DLD1 (cell line): ENCODE results near the gene FXYD6.

Experiments
- in situ Hi-C: cut with HindIII; loops from 2 replicates; pipeline ENCODE4 v1.10.0; 2017; ENCODE audit warnings: low sequenced_read_pairs

FXYD6 gene

DNA sequence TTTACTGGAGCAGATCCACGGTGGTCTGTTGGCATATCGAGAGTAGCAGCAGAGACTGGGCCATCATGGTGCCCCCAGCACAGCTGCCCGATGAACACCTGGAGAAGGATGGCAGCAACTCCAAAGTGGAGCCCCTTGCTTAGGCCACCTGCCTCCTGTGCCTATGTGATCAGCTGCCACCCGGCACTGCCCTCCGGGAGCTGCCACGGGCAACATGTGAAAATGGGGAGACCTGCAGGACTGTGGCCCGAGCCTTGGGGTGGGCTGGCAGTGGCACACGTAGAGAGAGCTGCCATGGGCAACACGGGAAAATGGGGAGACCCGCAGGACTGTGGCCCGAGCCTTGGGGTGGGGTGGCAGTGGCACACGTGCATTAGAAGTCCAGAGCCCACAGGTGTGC, 55.0 kb downstream of the FXYD6 start:
- in situ Hi-C loops: loop anchor here (25.0 kb wide), 1 partner anchor 241 kb away; no protein-coding TSS in a partner anchor

DNA sequence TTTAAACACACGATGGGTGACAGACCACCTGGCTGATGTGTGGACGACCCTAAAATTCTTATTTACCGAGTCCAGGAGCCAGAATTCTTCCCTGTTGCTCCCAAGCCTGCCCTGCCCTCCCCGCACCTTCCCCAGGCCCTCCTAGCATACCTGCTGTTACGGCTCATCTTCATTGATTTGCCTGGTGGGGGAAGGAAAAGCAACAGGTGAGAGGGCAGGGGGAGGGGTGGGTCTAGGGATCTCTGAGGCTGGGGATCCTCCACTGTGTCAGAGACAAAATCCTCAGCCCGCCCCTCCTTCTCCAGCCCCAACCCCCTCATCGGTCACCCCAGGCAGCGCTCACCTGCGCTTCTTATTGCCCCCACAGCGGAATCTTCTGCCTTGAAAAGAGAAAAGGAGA, 55.9 kb downstream of the FXYD6 start:
- in situ Hi-C loops: loop anchor here (25.0 kb wide), 1 partner anchor 242 kb away; no protein-coding TSS in a partner anchor

DNA sequence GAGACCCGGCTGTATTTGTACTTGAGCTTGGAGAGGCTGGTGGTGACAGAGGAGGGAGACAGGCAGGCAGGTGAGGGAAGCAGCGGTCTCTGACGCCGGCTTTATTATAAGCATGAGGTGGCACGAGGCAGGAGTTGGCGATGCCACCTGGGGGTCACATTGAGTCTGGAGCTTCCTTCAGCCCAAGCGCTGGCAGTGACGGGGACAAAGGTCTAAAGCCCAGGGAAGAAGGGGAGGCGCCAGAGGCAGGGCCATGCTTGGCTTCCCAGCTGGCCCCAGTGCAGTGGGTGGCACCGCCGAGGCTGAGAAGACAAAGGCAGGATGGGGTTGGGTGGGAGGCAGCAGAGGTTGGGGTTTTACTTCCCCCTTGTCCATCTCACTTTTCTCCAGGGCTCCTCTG, 56.4 kb downstream of the FXYD6 start:
- in situ Hi-C loops: loop anchor here (25.0 kb wide), 1 partner anchor 242 kb away; no protein-coding TSS in a partner anchor

DNA sequence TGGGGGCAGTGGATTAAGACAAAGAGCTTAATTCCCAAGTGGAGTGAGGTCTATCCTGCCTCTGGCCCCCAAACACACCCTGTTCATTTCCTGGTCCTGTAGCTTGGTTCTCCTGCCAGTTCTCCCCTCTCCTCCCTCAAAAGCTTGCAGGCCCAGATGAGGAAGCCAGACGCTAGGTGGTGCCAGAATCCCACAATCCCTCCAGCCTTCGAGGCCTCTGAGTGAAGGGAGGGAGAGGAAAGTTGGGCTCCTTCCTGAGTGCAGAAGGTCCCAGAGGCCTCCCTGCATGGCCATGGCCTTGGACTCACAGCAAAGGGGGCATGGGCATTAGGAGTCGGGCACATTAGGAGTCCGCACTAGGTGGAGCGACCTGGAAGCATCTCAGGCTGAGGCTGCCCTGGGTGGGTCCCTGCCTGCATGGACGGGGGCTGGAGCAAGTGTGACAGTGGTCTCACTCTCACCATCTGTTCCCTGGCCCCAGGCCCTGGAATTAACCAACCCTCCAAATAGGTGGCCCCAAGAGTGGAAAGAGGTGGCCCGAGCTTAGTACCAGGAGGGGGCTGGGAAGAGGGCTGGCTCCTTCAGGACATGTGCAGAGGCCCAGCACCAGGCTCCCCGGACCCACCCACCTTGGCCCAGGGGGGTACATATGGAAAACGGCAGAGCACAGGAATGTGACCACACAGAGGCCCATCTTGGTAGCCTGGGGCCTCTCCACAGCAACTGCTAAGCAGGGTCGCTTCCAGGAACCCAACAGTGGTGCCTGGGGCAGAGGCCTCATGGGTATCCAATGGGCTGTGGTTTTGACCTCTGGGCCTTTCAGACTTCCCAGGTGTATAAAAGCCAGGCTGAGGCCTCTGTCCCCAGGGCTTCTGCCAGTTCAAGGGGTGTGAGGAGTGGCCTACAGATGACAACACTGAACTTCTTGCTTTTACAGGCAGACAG, 57.1 kb downstream of the FXYD6 start:
- in situ Hi-C loops: loop anchor here (25.0 kb wide), 1 partner anchor 243 kb away; no protein-coding TSS in a partner anchor

DNA sequence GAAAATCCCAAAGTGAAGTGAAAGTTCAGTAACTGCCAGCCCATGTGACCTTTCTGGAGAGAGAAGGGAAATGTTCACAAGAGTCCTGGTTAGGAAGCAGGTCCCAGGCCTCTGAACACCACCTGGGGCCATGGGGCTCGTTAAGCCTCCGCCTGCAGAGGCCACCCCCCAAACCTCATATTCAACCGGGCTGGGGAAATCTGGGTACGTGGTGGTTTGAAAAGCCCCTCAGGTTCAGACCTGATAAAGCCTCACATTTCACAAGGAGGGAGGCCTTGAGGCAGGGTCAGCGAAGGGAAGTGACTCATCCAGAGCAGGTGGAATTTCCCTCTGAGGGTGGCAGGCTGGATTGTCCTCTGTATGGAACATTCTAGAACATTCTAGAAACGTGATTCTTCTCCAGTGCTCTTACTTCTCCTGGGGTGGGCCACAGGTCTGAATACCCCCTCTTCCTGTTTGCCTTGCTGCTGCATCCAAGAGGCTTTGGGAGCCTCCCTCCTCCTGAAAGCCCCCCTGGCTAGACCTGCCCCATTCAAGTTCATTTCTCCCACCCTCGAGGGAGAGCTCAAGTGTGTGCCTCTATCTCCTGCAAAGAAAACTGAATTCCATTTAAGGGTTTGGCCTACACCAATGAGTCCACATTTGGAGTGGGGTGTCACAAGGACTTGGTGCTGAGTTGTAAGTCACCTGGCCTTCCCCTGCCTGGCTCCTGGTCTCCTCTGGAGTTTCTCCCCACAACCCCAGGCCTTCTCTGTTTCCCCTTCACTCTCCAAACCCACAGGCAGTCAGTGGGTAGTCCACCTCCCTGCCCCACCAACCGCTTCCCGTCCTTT, 58.2 kb downstream of the FXYD6 start:
- in situ Hi-C loops: loop anchor here (25.0 kb wide), 1 partner anchor 244 kb away; no protein-coding TSS in a partner anchor

DNA sequence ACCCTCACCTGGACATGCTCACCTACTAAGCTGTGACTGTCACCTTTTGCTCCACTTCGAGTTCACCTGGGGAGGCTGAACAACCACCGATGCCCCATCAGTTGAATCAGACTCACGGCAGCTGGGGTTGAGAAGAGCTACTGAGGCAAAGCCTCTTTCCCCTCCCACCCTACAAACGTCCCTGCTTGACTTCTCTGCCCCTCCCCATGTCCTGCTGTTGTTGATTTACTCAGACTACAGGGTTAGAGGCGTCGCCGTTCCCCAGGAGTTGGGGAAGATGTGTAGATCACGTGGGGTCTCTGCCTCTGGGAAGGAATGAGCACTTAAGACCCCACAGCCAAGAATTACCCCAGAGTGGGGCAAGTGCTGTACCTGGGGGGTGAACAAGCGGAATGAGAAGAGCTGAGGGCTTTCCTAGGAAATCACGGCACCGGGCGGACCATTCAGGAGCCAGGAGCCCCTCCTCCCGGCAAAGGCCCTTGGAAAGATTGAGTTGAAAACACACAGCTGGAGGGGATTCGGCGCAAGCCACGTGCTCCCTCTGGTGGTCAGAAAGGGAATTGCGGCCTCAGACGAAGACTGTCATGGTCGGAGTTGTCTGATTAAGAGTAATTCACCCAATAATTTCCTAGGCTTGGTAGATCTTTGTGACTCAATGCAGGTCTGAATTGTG, 59.0 kb downstream of the FXYD6 start:
- in situ Hi-C loops: loop anchor here (25.0 kb wide), 1 partner anchor 245 kb away; no protein-coding TSS in a partner anchor

DNA sequence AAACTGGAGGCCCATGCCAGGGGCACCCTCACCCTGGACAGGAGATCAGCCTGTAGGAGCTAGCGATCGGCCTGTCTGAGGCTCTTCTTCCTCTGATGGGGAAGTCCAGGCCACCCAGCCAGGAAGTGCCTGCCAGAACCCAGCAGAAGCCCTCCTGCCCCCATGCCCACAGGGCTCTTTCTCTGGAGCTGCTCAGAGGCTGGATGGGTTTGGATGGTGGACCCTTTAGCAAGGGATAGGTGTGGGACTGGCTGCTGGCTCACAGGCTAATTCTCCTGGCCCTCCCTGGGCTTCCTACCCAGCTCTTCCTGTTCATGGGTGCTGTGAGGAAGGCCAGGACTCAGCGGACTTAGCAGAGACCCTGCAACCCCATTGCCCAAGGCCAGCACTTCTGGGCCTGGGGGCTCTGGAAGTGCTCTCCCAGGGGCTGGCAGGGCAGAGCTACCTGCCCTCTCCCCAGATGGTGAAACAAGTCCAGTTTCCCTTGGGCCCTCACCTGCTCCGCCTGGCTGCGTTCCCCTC, 59.6 kb downstream of the FXYD6 start:
- in situ Hi-C loops: loop anchor here (25.0 kb wide), 1 partner anchor 245 kb away; no protein-coding TSS in a partner anchor

DNA sequence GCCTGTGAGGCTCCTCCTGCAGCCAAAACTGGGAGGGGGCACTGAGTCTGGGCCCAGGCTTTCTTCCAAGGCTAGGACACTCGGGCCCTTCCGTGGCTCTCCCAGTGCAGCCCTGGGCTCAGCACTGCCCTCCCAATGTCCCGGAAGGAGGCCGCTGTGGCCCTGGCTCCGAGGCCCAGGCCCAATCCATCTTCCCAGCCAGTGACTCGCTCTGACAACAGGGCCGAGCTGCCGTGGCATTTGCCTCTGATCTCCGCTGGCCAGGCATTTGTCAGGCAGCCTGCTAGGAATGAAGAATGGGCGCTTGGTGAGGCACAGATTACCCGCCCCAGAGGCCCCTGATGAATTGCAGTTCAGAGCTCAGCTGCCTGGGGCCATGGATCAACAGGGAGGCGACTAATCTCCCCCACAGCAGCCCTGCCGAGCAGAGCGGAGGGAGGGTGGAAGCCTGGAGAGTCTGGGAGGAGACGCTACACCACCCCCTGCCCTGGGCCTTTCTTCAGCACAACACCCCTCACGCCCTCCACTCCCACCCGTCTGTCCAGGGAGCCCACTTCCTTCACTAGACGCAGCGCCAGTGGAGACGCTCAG, 60.2 kb downstream of the FXYD6 start:
- in situ Hi-C loops: loop anchor here (25.0 kb wide), 1 partner anchor 246 kb away; no protein-coding TSS in a partner anchor

DNA sequence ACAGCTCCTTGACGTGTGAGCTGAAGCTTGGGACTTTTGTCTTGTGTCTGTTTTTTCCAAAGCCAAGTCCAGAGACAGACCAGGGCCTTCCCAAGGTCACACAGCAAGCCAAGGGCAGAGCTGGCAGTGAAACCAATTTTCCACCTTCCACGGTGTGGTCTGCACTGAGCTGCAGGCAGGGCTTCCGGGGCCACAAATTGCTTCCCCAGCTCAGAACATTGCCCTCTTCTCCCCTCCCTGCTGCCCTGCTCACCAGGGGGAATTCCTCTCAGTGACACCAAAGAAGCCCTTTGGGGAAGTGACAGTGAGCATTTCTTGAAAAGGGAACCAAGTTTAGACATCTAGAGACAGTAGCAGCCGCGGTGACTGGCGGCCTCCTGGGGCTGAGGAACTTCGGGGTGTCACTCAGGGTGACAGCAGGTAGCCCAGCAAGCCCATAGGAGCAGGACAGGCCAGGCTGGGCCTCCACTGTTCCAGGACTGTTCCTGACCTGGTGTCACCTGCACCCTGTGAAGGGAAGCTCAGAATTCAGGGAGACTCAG, 61.1 kb downstream of the FXYD6 start:
- in situ Hi-C loops: loop anchor here (25.0 kb wide), 1 partner anchor 247 kb away; no protein-coding TSS in a partner anchor

DNA sequence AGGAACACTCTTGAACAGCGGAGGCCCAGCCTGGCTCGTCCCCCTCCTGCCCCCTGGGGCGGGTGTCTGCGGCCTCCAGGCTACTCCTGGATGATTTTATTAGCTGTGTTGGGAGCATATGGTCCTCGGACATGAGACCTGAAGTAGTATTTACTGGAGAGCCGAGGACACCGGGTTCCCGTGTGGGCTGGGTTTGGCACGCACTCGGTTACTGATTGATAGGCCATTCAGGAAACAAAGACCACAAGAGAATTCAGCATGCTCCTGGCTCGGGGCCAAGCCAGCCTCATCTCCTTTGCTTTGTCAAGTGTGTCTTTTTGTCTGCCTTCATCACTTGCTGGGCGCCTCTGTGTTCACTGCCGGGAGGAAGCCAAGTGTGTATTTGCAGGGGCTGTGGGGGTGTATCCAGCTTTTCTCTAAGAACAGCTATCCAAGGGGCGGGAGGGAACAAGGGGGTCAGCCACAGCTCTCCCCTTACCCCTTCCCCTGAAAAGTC, 61.6 kb downstream of the FXYD6 start:
- in situ Hi-C loops: loop anchor here (25.0 kb wide), 1 partner anchor 247 kb away; no protein-coding TSS in a partner anchor

DNA sequence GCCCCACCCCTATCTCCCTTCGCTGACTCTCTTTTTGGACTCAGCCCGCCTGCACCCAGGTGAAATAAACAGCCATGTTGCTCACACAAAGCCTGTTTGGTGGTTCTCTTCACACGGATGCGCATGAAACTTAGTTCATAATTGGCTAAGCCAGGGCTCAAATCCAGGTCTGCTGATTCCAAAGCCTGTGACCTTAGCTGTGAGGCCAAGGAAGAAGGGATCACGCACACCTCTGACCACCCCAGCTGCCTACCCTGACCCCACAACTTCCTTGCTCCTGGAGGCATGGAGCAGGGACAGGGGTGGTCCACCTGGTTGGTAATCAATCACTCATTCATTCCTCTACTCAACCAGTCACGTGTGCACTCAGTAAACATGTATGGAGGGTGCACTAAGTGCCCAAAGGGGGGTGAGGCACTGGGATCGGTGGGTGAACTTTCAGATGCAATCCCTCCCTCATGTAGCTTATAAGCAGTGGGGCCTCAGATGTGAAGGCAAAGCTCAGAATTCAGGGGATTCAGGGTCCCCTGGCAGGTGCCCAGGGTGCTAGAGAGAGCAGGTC, 62.2 kb downstream of the FXYD6 start:
- in situ Hi-C loops: loop anchor here (25.0 kb wide), 1 partner anchor 248 kb away; no protein-coding TSS in a partner anchor

DNA sequence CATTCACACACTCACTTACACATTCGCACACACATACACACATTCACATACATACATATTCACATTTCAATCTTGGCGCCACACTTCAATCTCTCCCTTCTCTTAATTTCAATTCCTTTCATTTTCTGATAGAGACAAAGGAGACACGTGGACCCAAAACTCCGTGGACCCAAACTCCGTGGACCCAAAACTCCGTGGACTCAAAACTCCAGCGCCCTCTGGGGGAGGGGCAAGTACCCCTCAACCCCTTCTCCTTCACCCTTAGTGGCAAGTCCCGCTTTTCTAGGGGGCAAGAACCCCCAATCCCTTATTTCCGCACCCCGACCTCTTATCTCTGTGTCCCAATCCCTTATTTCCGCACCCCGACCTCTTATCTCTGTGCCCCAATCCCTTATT, 66.4 kb downstream of the FXYD6 start:
- in situ Hi-C loops: loop anchor here (25.0 kb wide), 1 partner anchor 252 kb away; no protein-coding TSS in a partner anchor

DNA sequence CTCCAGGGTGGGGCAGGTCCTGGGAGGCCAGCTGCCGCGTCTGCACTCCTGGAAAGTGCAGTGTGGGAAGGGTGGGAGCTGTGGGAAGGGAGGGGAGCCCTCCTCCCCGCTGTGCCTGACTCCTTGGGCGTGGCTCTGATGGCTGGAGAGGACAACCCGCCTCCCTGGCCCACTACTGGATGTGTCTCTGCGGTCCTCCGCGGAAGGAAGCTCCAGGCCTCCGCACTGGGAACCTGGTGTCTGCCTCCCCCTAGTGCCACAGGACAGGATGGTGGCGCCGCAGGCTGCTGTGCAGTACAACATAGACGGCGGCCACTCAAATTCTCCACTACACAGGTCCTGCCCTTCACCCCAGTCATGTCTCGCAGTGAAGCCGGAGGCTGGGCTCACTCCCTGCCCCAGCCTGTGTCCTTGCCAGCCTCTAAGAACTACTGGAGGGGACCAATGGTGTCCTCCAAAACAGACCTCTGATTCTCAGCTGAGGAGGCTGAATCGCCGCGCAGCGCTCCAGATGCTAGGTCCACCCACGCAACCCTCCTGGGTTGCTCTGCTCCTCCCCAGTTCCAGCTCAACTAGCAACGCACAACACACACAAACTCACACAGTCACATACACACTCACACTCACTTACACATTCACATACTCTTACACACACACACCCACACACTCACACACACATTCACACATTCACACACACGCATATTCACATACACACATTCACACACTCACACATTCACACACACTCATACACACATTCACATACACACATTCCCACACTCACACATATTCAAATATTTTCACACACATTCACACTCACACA, 67.0 kb downstream of the FXYD6 start:
- in situ Hi-C loops: loop anchor here (5.0 to 25.0 kb wide), 3 partner anchors 225 to 367 kb away; no protein-coding TSS in a partner anchor

DNA sequence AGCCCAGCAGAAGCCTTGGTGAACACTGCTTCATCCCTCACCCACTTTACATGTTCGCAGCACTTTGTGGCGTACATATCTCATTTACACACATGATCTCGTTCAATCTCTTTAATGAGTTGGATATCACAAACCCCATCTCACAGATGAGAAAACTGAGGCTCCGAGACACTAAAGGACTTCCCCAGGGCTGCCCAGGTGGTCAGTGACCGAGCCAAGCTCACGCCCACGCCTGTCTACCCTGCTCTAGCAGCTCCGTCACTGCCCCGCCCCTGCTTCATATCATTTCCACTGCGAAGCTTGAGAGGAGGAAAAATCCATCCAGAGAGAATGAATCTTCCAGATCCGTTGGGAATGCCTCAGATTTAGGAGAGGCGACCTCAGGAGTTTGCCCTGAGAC, 67.7 kb downstream of the FXYD6 start:
- in situ Hi-C loops: loop anchor here (5.0 to 25.0 kb wide), 3 partner anchors 224 to 366 kb away; no protein-coding TSS in a partner anchor

DNA sequence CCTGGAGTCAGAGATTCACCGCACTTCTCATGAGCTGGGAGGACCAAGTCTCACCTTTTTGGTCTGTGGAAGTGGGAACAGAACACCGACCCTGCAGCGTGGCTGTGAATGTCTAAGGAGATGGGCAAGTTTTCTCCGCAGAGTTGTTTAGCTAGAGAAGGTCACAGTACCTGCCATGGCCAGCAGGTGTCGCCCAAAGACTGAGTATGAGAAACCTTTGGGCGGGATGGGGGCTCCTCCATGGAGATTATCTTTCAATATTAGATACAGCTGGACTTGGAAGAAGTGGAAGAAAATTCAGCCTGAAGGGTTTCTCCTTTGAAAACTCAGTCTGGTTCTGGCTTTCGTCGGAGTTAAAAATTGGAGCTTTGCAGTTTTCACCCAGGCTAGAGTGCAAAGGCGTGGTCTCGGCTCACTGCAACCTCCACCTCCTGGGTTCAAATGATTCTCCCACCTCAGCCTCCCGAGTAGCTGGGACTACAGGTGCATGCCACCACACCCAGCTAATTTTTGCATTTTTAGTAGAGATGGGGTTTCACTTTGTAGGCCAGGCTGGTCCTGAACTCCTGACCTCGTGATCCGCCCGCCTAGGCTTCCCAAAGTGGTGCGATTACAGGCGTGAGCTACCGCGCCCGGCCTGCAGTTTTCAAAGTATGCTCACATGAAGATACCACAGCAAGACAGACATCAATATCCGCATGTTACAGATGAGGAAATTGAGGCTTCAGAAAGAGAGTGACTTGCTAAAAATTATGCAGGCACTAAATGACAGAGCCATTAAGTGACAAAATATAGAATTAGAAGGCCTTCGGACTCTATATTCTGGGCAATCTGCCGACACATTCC, 68.8 kb downstream of the FXYD6 start:
- in situ Hi-C loops: loop anchor here (5.0 to 25.0 kb wide), 3 partner anchors 223 to 365 kb away; no protein-coding TSS in a partner anchor

DNA sequence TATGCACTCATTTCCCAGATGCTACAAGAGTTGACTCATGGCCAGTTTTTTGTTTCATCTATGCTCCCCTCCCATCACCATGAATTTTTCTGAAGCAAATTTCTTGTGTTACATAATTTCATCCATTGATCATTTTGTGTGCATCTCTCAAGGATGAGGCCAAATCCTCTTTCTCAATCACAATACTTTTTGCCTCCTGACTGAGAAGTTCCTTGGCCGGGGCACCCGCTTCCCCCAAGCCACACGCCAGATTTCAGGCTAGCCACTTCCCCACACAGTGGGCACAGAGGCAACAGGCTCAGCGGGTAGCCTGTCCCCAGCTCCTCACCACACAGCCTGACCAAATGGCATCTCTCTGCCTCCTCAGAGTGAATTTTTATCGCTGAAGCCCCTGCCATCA, 69.6 kb downstream of the FXYD6 start:
- in situ Hi-C loops: loop anchor here (5.0 to 25.0 kb wide), 3 partner anchors 222 to 365 kb away; no protein-coding TSS in a partner anchor

DNA sequence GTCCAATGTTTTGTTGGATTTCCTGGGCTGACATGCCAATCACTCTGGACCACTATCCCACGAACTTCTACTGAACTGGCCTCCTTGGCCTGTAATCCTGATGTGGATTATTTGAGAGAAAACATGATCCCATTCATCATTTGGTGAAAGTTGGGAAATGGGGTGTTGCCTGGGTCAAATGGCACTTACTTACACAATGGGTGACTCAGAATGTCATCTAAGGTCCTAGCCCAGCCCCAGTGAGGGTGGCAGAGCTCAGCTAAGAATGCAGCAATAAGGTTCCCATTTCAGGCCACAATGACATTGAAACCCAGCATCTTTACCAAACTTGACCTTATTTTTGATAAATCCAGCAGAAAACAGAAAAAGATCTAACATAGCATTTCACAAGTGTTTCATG, 71.4 kb downstream of the FXYD6 start:
- in situ Hi-C loops: loop anchor here (5.0 to 25.0 kb wide), 3 partner anchors 220 to 363 kb away; no protein-coding TSS in a partner anchor
